Motor neuron (in vitro differentiated cells): ENCODE data around the gene CCDC117. TPM values are rescaled to one million over a fixed set of nuclear protein-coding genes. Genes with fewer than 3 reads are reported as not detected.
"Not testable (repeated sequence)": the region's sequence is repeated elsewhere in the genome, so short reads cannot be mapped to it uniquely, and the experiment has no call there.

ENCODE experiments used
- ATAC-seq, 8 experiments: fragments of 200-7000 bp; cut with Tn5 transposase; replicated peaks in 6 of 8; 2 replicates each; pipeline ENCODE4 v1.8.0; 2021; ENCODE audit warnings: mild to moderate bottlenecking in 8 of 8, moderate library complexity in 8 of 8
- H3K27ac ChIP-seq, 2 donors: fragments of 250-450 bp; sonication (Bioruptor Pico); 2 replicates each; pipeline ENCODE4 v1.9.0; 2021; ENCODE audit warnings: antibody characterized with exemption in 2 of 2, mild to moderate bottlenecking in 2 of 2, moderate library complexity in 1 of 2
- H3K4me1 ChIP-seq, 2 donors: fragments of 250-450 bp; sonication (Bioruptor Pico); replicated peaks in 1 of 2; 2 replicates each; pipeline ENCODE4 v1.6.1; 2021; ENCODE audit warnings: antibody characterized with exemption in 2 of 2, mild to moderate bottlenecking in 2 of 2, moderate library complexity in 1 of 2
- H3K4me3 ChIP-seq, 5 donors: fragments of 250-450 bp; sonication (Bioruptor Pico); 2 replicates each; pipeline ENCODE4 v1.9.0; 2021; ENCODE audit warnings: antibody characterized with exemption in 5 of 5, mild to moderate bottlenecking in 5 of 5, moderate library complexity in 4 of 5
- WGBS, 10 experiments: fragments of 450-650 bp; shearing (Covaris generic); methylation state at CpG; one replicate each; pipeline ENCODE4 v1.0.0; 2022; 5-methylcytosine and 5-hydroxymethylcytosine counted together
- in situ Hi-C, 9 experiments: fragments of 400-800 bp; cut with MboI; loops; one replicate each; pipeline ENCODE4 v1.15.0; 2021; ENCODE audit warnings: low sequenced_read_pairs in 9 of 9, low pct_unique_long_range_greater_than_20kb in 2 of 9; ENCODE audit not compliant: unreplicated experiment in 9 of 9
- total RNA-seq, 8 experiments: library from RNA; unstranded; fragments of 300-600 nt; gene quantifications; 2 replicates each; pipeline versions ENCODE4 v1.2.3 to v1.2.4, GENCODE V29; 2022

CCDC117 gene, protein sequence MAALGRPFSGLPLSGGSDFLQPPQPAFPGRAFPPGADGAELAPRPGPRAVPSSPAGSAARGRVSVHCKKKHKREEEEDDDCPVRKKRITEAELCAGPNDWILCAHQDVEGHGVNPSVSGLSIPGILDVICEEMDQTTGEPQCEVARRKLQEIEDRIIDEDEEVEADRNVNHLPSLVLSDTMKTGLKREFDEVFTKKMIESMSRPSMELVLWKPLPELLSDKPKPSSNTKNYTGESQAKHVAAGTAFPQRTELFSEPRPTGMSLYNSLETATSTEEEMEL
- total RNA-seq: 10 to 100 TPM; 14.1 to 23.8 (median 16.4) TPM

DNA sequence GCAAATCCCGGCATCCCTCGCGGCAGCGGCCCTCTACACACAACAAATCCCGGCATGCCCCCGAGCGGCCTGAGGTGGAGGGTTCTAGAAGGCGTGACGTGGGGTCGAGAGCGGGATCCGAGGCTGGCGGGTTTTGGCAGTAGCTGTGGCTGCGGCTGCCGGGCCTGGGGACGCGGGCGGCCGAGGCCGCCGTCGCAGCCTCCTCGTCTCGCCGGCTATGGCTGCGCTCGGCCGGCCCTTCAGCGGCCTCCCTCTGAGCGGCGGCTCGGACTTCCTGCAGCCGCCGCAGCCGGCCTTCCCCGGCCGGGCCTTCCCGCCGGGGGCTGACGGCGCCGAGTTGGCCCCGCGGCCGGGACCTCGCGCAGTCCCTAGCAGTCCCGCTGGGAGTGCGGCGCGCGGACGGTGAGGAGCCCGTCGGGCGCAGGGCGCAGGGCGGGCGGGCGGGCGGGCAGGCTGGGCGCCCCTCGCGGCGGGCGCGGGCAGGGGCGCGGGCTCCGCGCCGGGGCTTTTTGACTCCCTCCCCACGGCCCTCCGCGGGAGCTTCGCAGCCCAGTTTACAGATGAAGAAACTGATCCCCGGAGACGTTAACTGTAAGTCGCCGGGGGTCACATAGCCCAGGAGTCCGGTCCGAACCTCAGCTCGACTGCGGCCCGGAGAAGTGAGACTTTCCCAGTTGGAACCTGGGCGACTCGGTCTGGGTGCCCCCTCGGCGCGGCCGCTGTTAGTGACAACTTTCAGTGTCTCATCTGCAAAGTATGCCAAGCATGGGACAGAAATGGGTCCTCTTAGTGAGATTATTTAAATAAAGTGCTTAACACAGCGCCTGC lies at the start of gene CCDC117:
TSS of gene CCDC117 (plus strand) at position 63 of the 828 bp plus-strand sequence. CDS start at position 218, 155 bp downstream.
- 0 to 1% (median 0%) methylated on average over 1 to 9 of the region's 92 CpGs; no CpG with 5 or more reads in 5 of the 10 experiments for WGBS, 10 experiments
- peak within 1 kb of the TSS; percentile 93 to 99 for H3K27ac ChIP-seq
- peak within 1 kb of the TSS; percentile 83 to 96 (median 89) for H3K4me3 ChIP-seq
- in situ Hi-C loops: loop anchor here in 1 of 9 experiments (25.0 kb wide), 1 partner anchor 89 kb away; no protein-coding TSS in a partner anchor
- peaks cover 0 to 3% of the 10 kb centered on the region in 2 donors for H3K4me1 ChIP-seq
- peak; percentile 85 to 97 (median 94) for ATAC-seq

- 23 to 100% (median 87%) methylated on average over 1 of the region's 1 CpG; no CpG with 5 or more reads in 2 of the 10 experiments for whole genome bisulfite sequencing, 10 experiments
- H3K4me3 ChIP-seq: no peak overlapping the region
- in situ Hi-C loops: loop anchor here in 1 of 9 experiments (25.0 kb wide), 1 partner anchor 116 kb away; no protein-coding TSS in a partner anchor
These were observed 44.5 kb upstream of the CCDC117 start for GRCh38 chr22:28728002-28728401.

GRCh38 chr22:28728621-28729313 lies 43.7 kb upstream of the CCDC117 start:
- Histone ChIP-seq H3K4me1 (no peaks in the 10 kb centered on the region), H3K27ac (no peak overlapping the region), H3K4me3 (no peak overlapping the region)
- WGBS, 10 experiments: 86 to 100% (median 96%) methylated on average over 1 to 9 of the region's 10 CpGs; no CpG with 5 or more reads in 1 of the 10 experiments
- in situ Hi-C loops: loop anchor here in 1 of 9 experiments (25.0 kb wide), 1 partner anchor 116 kb away; no protein-coding TSS in a partner anchor
- no peak for ATAC-seq

More at GRCh38 chr22:28728002-28728401, 44.5 kb upstream of the CCDC117 start:
- ATAC-seq: no peak
- H3K27ac ChIP-seq: no peak overlapping the region
- H3K4me1 ChIP-seq: no peaks in the 10 kb centered on the region

GRCh38 chr22:28730179-28730578 lies 42.3 kb upstream of the CCDC117 start:
- WGBS, 10 experiments: 83 to 100% (median 99%) methylated on average over 1 to 3 of the region's 3 CpGs; no CpG with 5 or more reads in 4 of the 10 experiments
- Histone ChIP-seq H3K4me1 (no peaks in the 10 kb centered on the region), H3K4me3 (no peak overlapping the region), H3K27ac (no peak overlapping the region)
- in situ Hi-C loops: loop anchor here in 1 of 9 experiments (25.0 kb wide), 1 partner anchor 118 kb away; no protein-coding TSS in a partner anchor
- no peak for ATAC-seq

GRCh38 chr22:28734393-28734792 lies 38.1 kb upstream of the CCDC117 start:
- Histone ChIP-seq H3K4me1 (no peaks in the 10 kb centered on the region), H3K27ac (no peak overlapping the region), H3K4me3 (no peak overlapping the region)
- in situ Hi-C loops: loop anchor here in 1 of 9 experiments (25.0 kb wide), 1 partner anchor 122 kb away; no protein-coding TSS in a partner anchor
- WGBS, 10 experiments: 83 to 100% (median 100%) methylated on average over 1 to 6 of the region's 6 CpGs; no CpG with 5 or more reads in 1 of the 10 experiments
- ATAC-seq: no peak

DNA sequence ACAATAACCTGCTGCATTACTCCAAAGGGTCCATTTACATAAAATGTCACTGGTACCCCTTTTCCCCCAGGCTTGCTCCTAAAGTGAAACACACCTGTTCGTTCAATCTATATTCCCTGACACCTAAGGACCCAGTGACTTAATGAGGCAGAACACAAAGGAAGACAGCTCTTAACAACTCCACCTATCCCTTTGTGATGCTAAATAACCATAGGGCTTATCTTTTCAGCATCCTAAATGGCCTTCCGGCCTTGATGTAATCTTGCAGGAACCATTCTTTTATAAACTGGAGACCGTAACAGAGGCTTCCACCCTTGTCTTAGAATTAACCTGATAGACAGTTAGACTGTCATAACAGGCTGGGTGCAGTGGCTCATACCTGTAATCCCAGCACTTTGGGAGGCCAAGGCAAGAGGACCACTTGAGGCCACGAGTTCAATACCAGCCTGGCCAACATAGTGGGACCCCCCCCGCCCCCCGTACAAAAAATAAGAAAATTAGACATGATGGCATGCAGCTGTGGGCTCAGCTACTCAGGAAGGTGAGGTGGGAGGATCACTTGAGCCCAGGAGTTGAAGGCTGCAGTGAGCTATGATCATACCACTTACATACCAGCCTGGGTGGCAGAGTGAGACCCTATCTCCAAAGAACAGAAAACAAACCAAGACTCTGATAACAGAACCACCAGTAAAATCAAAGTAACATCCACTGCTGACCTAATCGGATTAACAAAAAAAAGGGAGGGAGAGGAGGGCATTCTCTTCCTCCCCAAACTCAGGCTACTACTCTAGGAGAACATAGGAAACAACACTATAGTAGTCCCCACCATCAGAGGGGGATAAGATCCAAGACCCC lies 36.0 kb upstream of the CCDC117 start:
- no peak overlapping the region for H3K4me3 ChIP-seq
- H3K4me1 ChIP-seq: no peaks in the 10 kb centered on the region
- in situ Hi-C loops: loop anchor here in 1 of 9 experiments (25.0 kb wide), 1 partner anchor 124 kb away; no protein-coding TSS in a partner anchor
- no peak for ATAC-seq
- no peak overlapping the region for H3K27ac ChIP-seq
- WGBS, 10 experiments: 39 to 100% (median 74%) methylated on average over 2 to 6 of the region's 7 CpGs; no CpG with 5 or more reads in 2 of the 10 experiments

DNA sequence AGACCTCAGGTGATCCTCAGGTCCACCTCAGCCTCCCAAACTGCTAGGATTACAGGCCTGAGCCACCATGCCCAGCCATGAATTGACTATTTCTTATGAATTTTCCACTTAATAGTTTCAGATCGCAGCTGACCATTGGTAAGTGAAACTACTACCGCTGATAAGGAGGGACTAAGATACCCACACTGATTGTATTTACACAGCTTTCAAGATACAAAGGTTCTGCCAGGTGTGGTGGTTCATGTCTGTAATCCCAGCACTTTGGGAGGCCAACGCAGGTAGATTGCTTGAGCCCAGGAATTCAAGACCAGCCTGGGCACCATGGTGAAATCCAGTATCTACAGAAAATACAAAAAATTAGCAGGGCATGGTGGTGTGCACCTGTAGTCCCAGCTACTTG lies 34.8 kb upstream of the CCDC117 start:
- in situ Hi-C loops: loop anchor here in 1 of 9 experiments (25.0 kb wide), 1 partner anchor 125 kb away; no protein-coding TSS in a partner anchor
- ATAC-seq: no peak
- Histone ChIP-seq H3K27ac (no peak overlapping the region), H3K4me3 (no peak overlapping the region), H3K4me1 (no peaks in the 10 kb centered on the region)
- 80 to 100% (median 100%) methylated on average over 1 to 2 of the region's 3 CpGs; no CpG with 5 or more reads in 4 of the 10 experiments for WGBS, 10 experiments

- ATAC-seq, H3K4me1 ChIP-seq, H3K4me3 ChIP-seq, H3K27ac ChIP-seq: not testable (repeated sequence)
- WGBS, 10 experiments: 80 to 100% (median 87%) methylated on average over 1 to 8 of the region's 8 CpGs; no CpG with 5 or more reads in 2 of the 10 experiments
- in situ Hi-C loops: loop anchor here in 1 of 9 experiments (25.0 kb wide), 1 partner anchor 127 kb away; no protein-coding TSS in a partner anchor
These were observed 33.6 kb upstream of the CCDC117 start for GRCh38 chr22:28738876-28739275.

DNA sequence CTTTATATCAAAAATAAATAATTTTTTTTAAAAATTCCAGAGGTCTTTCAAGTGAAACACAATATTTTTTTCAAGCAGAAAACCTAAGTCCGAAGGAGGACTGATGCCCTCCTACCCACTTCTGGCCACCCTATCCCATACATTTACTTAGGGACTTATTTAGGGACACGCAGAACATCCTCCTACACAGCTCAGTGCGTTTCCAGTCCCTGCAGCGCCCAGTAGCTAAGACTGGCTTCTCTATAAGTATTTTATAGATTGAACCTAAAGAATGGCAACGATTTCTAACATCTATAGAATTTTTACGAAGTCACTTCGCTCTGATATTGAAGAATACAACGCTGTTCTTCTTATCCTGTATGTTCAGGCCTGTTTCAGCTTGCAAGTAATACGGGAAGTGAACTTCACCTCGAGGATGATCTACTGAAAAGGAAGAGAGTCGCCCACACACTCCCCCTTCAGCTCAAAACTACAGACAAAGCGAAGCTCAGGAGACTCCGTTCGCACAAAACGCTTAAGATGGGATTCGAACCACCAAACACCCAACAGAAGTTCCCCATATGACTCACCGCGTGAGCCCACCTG lies 31.2 kb upstream of the CCDC117 start:
- ATAC-seq: no peak
- Histone ChIP-seq H3K27ac (no peak overlapping the region), H3K4me1 (peaks cover 0 to 5% of the 10 kb centered on the region in 2 donors), H3K4me3 (peak overlapping the region; percentile 74 to 96 (median 87))
- 0 to 21% (median 7%) methylated on average over 3 to 17 of the region's 18 CpGs for WGBS, 10 experiments
- in situ Hi-C loops: loop anchor here in 1 of 9 experiments (25.0 kb wide), 1 partner anchor 129 kb away; no protein-coding TSS in a partner anchor

DNA sequence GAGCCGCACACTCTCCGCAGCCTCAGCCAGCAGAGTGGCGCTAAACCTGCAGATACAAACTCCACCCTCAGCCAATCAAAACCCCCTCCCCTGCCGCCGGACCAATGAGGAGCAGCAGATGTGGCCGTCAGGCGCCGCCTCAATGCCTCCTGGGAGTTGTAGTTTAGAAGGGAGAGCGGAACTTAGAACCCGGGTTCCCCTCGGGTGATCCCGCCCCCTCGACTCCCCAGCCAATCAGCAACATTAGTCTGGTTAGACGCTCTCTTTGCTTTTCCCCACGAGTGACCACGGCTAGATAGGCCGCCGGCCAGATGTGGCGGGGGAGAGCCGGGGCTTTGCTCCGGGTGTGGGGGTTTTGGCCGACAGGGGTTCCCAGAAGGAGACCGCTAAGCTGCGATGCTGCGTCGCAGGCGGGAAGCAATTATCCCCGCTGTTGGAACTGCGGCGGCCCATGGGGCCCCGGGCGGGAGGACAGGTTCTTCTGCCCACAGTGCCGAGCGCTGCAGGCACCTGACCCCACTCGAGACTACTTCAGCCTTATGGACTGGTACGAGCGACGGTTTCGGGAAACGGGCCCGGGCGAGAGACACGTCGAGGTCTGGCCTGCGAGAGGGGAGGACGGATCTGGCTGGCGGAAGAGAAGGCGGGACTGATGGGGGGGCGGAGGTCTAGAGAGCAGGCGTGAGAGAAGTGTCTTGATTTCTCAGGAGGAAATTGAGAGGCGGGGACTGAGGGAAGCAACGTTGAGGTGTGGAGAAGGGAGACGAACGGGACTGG lies 30.5 kb upstream of the CCDC117 start, which contains the start of the genes CHEK2 and HSCB:
TSS of gene CHEK2 (minus strand) at position 36 of the 777 bp plus-strand sequence. CDS start 7,099 bp downstream, outside the sequence.
TSS of gene HSCB (plus strand) at position 255 of the 777 bp plus-strand sequence. CDS start at position 312, 57 bp downstream.
- in situ Hi-C loops: loop anchor here in 1 of 9 experiments (25.0 kb wide), 1 partner anchor 130 kb away; no protein-coding TSS in a partner anchor
- WGBS, 10 experiments: 0% methylated on average over 2 to 17 of the region's 54 CpGs; no CpG with 5 or more reads in 5 of the 10 experiments

More for the DNA sequence above, 30.5 kb upstream of the CCDC117 start, which contains the start of the genes CHEK2 and HSCB:
- peaks cover 0 to 5% of the 10 kb centered on the region in 2 donors for H3K4me1 ChIP-seq
- peak within 1 kb of the TSS; percentile 74 to 96 (median 87) for H3K4me3 ChIP-seq
- peak within 1 kb of the TSS; percentile 67 to 86 for H3K27ac ChIP-seq
- ATAC-seq: peak; percentile 87 to 96 (median 94)
